Lung microvascular endothelial cell (primary cell): ENCODE results near the gene PIAS4. TPM values are rescaled to one million over a fixed set of nuclear protein-coding genes. Genes with fewer than 3 reads are reported as not detected.

Source experiments
- DNase-seq, 2 donors: peaks; one replicate each; pipeline versions ENCODE4 v3.0.0 to v3.0.0-alpha.2; 2010; ENCODE audit warnings: low read depth in 2 of 2
- total RNA-seq: library from RNA; depleted of rRNA; stranded (reverse); fragments of >200 nt; gene quantifications from 2 replicates; pipeline ENCODE4 v1.2.1, GENCODE V29; 2014

Gene PIAS4
- total RNA-seq, 1 donor from 2014 or later = 21.6 TPM

DNA sequence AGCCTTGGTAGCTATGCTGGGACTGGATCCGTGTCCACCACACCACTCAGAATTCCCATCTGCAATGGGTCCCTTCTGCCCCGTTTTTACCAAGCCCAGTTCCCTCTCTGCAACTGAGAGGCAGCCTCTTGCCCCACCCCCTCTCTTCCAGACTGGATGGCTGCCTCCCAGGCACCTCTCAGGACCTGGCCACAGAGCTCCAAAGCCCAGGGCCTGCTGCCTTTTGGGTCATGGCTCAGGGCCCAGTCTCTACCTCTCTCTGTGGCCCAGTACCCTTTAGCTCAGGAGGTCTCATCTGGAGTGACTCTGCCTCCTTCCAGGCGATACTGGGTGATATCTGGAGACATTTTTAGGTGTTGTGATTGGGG is 69.5 kb downstream of the PIAS4 start:
- no peak for DNase-seq

- DNase-seq = peak in 1 of 2 donors; percentile 56
Observed at GRCh38 chr19:4077800-4078684, 70.5 kb downstream of the PIAS4 start.

- no peak for DNase-seq
Observed at GRCh38 chr19:4080473-4080872, 72.9 kb downstream of the PIAS4 start.

GRCh38 chr19:4081441-4082129 is 74.0 kb downstream of the PIAS4 start:
- no peak for DNase-seq

DNA sequence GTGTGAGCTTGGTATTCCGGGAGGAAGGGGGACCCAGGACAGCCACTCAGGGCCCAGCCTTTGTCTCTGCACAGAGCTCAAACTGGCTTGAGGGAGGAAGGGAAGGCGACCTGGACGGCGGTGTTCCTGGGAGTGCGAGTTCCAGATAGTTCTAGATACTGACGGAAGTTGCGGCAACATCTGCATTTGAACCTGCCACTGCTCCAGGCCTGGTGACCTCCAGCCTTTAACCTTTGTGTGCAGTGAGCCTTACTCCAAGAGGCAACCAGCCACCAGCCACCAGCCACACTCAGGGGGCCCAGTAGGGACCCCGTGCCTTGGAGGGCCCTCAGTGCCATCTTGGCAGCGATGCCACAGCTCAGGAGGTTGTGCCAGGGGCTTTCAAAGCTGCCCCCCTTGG is 74.6 kb downstream of the PIAS4 start:
- DNase-seq = no peak

DNA sequence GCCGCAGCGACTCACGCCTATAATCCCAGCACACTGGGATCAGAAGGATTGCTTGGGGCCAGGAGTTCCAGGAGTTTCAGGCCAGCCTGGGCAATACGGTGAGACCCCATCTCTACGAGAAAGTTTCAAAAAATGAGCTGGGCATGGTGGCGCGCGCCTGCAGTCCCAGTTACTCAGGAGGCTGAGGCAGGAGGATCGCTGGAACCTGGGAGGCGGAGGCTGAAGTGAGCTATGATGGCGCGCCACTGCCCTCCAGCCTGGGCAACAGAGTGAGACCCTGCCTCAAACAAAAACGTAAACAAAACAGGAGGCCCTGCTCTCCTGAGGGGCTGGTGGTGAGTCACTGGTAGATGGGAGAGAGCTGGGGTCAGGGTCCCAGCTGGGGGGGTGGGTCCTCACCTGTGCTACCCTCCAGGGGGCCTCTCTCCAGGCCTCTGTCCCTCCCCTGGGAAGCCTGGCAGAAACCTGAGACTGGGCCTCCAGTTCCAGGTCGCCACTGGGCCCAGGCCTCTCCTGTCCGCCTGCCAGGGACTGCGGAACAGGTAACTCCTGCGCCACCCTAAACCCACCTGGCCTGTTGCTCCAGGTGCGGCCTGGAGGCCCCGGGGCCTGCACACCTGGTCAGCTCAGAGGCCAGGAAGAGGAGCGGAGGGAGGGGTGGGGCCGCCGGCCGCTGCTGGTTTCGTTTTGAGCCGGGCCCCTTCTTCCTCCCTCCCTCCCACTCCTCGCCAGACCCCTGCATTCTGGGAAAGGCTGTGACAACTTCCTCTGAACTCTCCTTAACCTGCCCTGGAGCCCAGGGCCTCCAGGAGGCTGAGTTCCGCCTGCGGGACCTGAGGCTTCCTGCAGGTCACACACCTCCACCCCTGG is 76.4 kb downstream of the PIAS4 start:
- DNase-seq = no peak

DNA sequence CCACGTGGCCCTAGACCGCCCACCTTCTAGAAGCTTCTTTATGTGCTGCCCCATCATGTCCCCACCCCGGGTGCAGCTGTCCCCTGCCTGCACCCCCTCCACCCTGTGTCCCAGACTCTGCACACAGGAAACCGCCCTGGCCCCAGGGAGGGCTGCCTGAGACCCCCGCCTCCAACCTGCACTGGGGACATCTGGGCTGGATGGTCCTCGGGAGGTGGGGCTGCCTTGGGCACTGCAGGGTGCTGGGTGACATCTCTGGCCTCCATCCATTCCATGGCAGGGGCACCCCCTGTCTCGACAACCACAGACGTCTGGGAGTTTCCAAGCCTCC is 77.0 kb downstream of the PIAS4 start:
- no peak for DNase-seq

- no peak for DNase-seq
Observed at GRCh38 chr19:4086411-4086867, 78.9 kb downstream of the PIAS4 start.

DNA sequence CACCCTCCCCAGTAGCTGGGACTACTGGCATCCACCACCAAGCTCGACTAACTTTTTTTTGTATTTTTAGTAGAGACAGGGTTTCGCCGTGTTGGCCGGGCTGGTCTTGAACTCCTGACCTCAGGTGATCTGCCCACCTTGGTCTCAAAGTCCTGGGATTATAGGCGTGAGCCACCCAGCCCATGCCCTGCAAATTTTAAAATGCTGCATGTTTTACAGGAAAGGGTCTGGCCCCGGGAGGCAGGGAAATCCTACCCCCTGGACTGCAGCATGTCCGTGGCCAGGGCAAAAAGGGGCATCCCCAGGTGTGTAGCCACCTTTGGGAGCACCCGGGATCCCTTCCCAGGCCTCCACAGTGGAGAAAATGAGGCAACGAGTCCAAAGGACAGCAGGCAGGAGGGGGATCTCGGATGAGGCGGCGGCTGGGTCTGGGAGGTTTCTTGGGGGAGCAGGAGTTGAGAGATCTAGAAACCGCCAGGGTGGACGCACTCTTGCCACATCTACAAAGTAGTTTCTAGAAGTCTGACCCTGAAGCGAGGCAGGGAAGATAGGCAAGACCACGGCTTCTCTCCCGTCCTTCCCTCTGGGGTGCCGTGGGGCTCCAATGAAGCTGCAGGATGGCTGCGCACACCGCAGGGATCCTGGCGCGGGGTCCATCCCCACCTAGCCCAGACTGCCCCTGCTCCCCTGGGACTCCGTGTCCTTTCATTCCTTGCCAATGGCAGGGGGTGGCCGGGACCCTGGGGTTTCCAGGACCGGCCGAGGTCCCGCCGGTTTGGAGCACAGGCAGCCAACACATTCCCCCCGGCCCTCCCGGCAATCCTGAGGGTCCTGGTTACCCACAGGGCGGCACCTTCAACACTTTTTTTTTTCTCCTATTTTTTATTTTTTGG is 80.5 kb downstream of the PIAS4 start:
- no peak for DNase-seq

DNA sequence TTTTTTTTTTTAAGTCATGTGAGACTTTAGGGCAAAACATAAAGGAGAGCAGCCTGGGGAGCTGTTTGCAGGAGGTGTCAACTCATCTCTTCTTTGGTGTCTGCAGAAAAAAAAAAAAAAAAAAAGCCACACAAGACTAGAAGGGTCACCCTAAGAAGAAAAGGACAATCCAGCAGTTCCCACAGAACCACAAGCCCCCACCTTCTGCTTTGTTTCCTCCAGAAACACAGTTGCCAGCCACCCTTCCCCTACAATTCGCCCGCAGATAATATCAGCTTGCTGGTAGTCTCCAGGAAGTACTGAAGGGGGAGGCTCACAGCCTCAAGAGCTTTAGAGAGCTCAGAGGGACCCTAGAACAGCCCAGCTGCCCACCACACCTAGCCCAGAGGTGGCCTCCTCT is 81.4 kb downstream of the PIAS4 start:
- no peak for DNase-seq

Other genes starting within 250 kb of the PIAS4 start
- 9.2 and 20.6 TPM in 2 replicates for gene APBA3, start 246.0 kb upstream of the PIAS4 start, total RNA-seq
- gene MRPL54, start 245.1 kb upstream of the PIAS4 start, total RNA-seq = 61.1 and 61.2 TPM in 2 replicates
- gene RAX2, start 235.5 kb upstream of the PIAS4 start, total RNA-seq = not detected in 2 replicates
- gene MATK, start 221.4 kb upstream of the PIAS4 start, total RNA-seq = 0.20 and 0.22 TPM in 2 replicates
- not detected in 2 replicates for gene ZFR2, start 138.7 kb upstream of the PIAS4 start, total RNA-seq
- gene ATCAY, start 127.1 kb upstream of the PIAS4 start, total RNA-seq = not detected in 2 replicates
- gene NMRK2, start 74.7 kb upstream of the PIAS4 start, total RNA-seq = not detected in 2 replicates
- gene DAPK3, start 36.6 kb upstream of the PIAS4 start, total RNA-seq = 103 and 113 TPM in 2 replicates
- 1,904 and 2,063 TPM in 2 replicates for gene EEF2, start 22.3 kb upstream of the PIAS4 start, total RNA-seq
- 5.4 and 7.1 TPM in 2 replicates for gene ZBTB7A, start 59.2 kb downstream of the PIAS4 start, total RNA-seq
- gene MAP2K2, start 116.4 kb downstream of the PIAS4 start, total RNA-seq = 108 and 113 TPM in 2 replicates
- gene CREB3L3, start 145.9 kb downstream of the PIAS4 start, total RNA-seq = not detected in 2 replicates
- 6.5 and 7.7 TPM in 2 replicates for gene SIRT6, start 174.8 kb downstream of the PIAS4 start, total RNA-seq
- gene ANKRD24, start 175.0 kb downstream of the PIAS4 start, total RNA-seq = 0.22 and 0.40 TPM in 2 replicates
- 0.44 and 0.60 TPM in 2 replicates for gene EBI3, start 221.8 kb downstream of the PIAS4 start, total RNA-seq
- 12.4 and 17.9 TPM in 2 replicates for gene YJU2, start 239.3 kb downstream of the PIAS4 start, total RNA-seq